NB4 (cell line): ENCODE measurements around the gene SLC35B2.
A peak's percentile ranks its signal among the peaks of the same experiment; 100 is the strongest.

Source experiments
- DNase-seq: peaks from one replicate; pipeline ENCODE4 v3.0.0; 2010; ENCODE audit warnings: low read depth
- H3K4me3 ChIP-seq: one replicate; pipeline ENCODE4 v1.5.1; 2011; ENCODE audit warnings: mild to moderate bottlenecking, low read depth, low read length, moderate library complexity
- MYC ChIP-seq: IDR thresholded peaks from 2 replicates; pipeline ENCODE4 v1.6.1; 2011; ENCODE audit warnings: low read depth, low read length
- POLR2A ChIP-seq: IDR thresholded peaks from 2 replicates; pipeline ENCODE4 v1.6.1; 2011; ENCODE audit warnings: mild to moderate bottlenecking; ENCODE audit not compliant: insufficient read length; ENCODE audit errors: extremely low read depth
- TF ChIP-seq, protein P1 (sequence below): IDR thresholded peaks from one replicate; pipeline ENCODE4 v1.5.1; 2012; ENCODE audit warnings: low read depth, low read length
- TF ChIP-seq, protein P2 (sequence below): IDR thresholded peaks from 2 replicates; pipeline ENCODE4 v1.6.1; 2011; ENCODE audit warnings: low read depth, low read length

The SLC35B2 gene

DNA sequence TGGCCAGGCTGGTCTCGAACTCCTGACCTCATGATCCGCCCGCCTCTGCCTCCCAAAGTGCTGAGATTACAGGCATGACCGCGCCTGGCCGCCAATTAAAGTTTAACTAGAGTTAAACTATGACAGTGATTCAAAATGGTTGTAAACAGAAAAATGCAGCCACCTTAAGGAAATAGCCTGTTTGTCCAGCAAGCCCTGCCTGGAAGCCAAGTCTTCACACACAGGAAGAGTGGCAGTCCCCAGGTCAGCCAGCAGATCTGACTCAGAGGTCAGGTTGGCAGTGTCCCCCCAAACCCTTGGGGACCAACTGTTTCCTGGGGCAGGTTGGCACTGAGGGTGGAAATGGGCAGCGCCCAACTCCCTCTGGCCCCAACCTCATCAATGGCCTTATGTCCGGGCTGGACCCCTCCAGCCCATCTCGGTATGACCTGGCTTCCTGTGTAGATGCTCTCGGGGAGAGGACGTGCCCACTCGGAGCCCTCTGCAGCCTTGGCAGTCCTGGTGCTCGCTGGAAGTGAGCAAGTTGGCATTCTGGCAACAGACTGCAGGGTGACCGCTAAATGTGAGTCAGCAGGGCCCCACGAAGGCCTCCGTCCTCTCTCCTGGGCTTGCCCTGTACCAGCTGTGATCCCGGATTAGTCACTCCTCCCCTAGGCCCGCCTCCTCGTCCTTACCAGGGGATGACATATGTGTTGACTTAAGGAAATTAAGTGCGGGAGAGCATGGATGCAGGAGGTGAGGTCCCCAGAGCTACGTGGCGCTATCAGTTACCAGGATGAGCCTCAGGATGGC lies 20.1 kb downstream of the SLC35B2 start:
- peak overlapping the region; percentile 45 for H3K4me3 ChIP-seq
- DNase-seq: peak; percentile 94

DNA sequence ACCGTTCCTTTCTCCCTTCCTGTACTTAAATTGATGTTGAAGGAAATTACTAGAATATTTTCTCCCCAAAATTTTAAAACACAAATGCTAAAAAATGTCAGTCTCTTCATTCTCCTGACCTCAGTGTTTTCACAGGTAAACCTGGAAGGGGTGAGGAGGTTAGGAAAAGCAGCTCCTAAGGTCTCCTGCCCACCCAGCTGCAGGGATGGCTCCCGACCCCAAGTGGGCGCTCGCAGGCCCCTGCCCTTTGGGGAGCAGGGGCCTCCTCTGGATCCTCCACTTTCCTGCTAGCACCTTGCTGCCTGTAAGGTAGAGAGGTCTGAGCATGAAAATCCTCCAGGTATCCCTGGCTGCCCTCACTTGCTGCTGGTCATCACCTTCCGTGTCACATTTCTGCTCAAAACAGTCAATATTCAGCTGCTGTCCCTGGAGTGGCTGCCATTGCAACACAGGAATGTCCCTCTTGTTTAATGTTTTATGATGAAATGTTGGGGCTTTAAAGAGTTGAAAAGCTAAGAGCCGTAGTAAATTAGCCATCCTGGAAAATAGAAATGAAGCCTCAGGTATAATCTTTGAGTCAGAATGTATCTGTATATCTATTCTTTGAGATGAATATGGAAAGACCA lies 21.3 kb downstream of the SLC35B2 start:
- TF ChIP-seq, protein P1, sequence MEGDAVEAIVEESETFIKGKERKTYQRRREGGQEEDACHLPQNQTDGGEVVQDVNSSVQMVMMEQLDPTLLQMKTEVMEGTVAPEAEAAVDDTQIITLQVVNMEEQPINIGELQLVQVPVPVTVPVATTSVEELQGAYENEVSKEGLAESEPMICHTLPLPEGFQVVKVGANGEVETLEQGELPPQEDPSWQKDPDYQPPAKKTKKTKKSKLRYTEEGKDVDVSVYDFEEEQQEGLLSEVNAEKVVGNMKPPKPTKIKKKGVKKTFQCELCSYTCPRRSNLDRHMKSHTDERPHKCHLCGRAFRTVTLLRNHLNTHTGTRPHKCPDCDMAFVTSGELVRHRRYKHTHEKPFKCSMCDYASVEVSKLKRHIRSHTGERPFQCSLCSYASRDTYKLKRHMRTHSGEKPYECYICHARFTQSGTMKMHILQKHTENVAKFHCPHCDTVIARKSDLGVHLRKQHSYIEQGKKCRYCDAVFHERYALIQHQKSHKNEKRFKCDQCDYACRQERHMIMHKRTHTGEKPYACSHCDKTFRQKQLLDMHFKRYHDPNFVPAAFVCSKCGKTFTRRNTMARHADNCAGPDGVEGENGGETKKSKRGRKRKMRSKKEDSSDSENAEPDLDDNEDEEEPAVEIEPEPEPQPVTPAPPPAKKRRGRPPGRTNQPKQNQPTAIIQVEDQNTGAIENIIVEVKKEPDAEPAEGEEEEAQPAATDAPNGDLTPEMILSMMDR: no peak
- TF ChIP-seq, protein P2, sequence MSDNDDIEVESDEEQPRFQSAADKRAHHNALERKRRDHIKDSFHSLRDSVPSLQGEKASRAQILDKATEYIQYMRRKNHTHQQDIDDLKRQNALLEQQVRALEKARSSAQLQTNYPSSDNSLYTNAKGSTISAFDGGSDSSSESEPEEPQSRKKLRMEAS: no peak
- TF ChIP-seq MYC (no peak), POLR2A (no peak)
- H3K4me3 ChIP-seq: no peak overlapping the region
- DNase-seq: no peak

More for the DNA sequence above, 20.1 kb downstream of the SLC35B2 start:
- TF ChIP-seq POLR2A (no peak), MYC (peak; percentile 59; the same call in 1 of the 2 replicates)
- TF ChIP-seq, protein P1: no peak
- TF ChIP-seq, protein P2: peak; percentile 40

DNA sequence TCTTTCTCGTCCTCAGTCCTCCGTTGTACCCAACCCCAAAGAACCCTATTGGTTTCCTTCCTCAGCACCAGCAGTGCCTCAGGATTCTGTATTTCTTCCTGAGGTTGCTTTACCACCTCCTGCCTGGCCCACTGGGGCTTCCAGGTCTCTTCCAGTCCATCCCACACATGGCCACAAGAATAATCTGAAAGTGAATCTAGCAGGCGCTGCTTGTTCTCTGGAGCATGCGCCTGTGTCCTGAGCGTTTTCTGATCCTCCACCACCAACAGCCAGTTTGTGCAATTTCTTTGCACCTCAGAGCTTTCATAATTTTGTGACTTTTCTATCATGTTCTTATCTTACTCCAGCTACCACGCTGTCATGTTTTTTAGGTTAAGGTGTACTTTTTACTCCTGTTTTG lies 22.1 kb downstream of the SLC35B2 start:
- DNase-seq: no peak
- TF ChIP-seq MYC: no peak
- TF ChIP-seq, protein P1: no peak
- TF ChIP-seq POLR2A: no peak
- TF ChIP-seq, protein P2: no peak
- H3K4me3 ChIP-seq: no peak overlapping the region

DNA sequence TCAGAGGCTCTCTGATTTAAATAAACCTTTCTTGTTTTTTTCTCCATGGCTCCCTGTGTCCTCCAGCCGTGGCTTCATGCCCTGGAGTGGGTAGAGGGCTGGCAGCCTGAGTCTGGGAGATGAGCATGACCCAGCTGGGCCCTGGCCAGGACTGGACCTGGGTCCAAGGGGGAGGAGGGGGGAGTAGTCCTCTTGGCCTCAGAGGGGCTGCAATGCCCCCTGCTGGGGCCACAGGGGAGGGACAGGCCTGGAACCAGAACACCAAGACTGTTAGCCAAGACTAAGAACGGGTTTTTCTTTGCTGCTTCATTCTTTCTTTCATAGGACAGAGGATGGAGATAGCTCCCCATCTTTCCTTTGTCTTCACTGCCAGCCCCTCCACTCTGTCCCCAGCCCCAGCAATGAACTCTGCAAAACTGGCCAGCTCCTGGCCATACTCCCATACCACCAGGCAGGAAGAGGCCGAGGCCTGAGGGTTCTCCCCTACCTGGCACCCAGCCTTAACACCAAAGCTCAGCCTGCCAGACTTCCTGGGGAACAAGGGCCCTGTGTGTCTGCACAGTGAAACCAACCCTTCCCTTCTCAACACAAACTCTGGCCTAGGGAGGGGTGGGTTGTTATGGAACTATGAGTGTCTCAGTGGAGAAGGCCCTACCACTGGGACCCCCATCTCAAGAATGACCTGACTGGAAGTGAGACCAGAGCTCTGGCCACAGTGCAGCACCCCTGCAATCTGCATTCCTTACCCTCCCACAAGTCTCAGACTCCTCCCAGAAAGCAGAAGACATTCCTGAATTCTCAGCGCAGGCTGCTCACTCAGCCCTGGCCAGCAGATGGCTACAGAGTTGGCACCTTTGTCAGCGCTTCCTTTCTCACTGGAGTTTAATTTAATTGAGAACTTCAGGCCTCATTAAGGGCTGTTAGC lies 23.0 kb downstream of the SLC35B2 start:
- no peak overlapping the region for H3K4me3 ChIP-seq
- TF ChIP-seq POLR2A (no peak), MYC (no peak)
- TF ChIP-seq, protein P1: peak; percentile 78
- TF ChIP-seq, protein P2: no peak
- peak; percentile 57 for DNase-seq

DNA sequence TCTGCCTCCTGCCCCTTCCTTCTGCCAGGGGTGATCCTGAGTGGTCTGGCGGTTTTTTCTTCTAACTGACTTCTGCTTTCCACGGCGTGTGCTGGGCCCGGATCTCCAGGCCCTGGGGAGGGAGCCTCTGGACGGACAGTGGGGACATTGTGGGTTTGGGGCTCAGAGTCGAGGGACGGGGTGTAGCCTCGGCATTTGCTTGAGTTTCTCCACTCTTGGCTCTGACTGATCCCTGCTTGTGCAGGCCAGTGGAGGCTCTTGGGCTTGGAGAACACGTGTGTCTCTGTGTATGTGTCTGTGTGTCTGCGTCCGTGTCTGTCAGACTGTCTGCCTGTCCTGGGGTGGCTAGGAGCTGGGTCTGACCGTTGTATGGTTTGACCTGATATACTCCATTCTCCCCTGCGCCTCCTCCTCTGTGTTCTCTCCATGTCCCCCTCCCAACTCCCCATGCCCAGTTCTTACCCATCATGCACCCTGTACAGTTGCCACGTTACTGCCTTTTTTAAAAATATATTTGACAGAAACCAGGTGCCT lies 23.7 kb downstream of the SLC35B2 start:
- no peak for DNase-seq
- no peak for TF ChIP-seq MYC

More for the DNA sequence above, 23.7 kb downstream of the SLC35B2 start:
- no peak overlapping the region for H3K4me3 ChIP-seq
